HFF-Myc (cell line): ENCODE data around the gene CCL7.

ENCODE experiments used
- DNase-seq: peaks from one replicate; pipeline ENCODE4 v3.0.0-alpha.2; 2011; ENCODE audit warnings: low read depth; ENCODE audit errors: extremely low read depth
- H3K4me3 ChIP-seq: replicated peaks from 2 replicates; pipeline ENCODE4 v1.5.1; 2011; ENCODE audit warnings: low read depth, mild to moderate bottlenecking, control low read depth, low read length
- TF ChIP-seq, protein P1 (sequence below): IDR thresholded peaks from 2 replicates; pipeline ENCODE4 v1.5.1; 2012; ENCODE audit warnings: mild to moderate bottlenecking, low read depth, low read length, control low read depth; ENCODE audit errors: missing control alignments

Gene CCL7

GRCh38 chr17:34246446-34246845 is 23.6 kb upstream of the CCL7 start:
- TF ChIP-seq, protein P1, sequence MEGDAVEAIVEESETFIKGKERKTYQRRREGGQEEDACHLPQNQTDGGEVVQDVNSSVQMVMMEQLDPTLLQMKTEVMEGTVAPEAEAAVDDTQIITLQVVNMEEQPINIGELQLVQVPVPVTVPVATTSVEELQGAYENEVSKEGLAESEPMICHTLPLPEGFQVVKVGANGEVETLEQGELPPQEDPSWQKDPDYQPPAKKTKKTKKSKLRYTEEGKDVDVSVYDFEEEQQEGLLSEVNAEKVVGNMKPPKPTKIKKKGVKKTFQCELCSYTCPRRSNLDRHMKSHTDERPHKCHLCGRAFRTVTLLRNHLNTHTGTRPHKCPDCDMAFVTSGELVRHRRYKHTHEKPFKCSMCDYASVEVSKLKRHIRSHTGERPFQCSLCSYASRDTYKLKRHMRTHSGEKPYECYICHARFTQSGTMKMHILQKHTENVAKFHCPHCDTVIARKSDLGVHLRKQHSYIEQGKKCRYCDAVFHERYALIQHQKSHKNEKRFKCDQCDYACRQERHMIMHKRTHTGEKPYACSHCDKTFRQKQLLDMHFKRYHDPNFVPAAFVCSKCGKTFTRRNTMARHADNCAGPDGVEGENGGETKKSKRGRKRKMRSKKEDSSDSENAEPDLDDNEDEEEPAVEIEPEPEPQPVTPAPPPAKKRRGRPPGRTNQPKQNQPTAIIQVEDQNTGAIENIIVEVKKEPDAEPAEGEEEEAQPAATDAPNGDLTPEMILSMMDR, result no peak
- no peak overlapping the region for H3K4me3 ChIP-seq
- no peak for DNase-seq

GRCh38 chr17:34246881-34247280 is 23.1 kb upstream of the CCL7 start:
- H3K4me3 ChIP-seq, result no peak overlapping the region
- DNase-seq, result no peak
- TF ChIP-seq, protein P1, result no peak

DNA sequence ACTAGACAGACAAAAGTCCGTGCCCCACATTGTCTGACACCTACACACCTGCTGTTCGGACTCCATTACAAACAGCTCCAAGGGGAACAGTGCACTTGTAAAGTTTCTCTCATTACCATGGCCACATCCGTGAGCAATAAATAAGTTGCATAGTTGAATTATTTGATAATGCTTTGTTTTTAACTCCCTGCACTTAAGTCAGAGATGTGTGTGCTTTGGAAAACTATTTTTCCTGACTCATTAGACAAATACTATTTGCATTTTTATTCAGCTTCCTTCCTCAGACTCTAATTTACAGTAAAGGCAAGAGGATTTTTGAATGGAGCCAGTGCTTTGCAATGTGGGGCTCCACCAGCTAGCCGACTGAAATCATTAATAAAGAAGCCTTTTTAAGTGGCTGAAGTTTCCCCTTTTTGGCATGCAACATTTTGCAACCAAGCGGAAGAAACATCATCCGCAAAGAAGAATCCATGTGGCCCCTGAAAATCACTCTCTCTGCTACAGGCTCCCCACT is 21.5 kb upstream of the CCL7 start:
- no peak for DNase-seq
- no peak overlapping the region for H3K4me3 ChIP-seq
- TF ChIP-seq, protein P1, result no peak

DNA sequence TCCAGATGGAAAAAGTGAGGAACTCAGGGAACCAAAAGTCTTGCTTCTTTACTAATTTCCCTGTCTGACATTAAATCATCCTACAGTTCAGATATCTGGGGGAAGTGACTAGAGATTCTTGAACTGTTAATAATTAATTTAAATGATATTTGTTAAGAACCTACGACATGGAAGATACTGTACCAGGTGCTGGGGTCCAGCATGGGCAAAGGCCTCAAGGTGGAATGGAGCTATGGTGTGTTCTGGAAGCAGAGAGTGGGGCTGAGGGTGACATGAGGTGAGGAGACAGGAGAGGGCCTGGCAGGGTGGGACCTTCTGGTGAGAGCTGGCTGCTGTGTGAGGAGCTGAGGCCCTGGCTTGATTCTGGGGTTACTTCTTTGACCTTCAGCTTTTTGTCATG is 21.0 kb upstream of the CCL7 start:
- no peak for DNase-seq
- TF ChIP-seq, protein P1, result no peak

DNA sequence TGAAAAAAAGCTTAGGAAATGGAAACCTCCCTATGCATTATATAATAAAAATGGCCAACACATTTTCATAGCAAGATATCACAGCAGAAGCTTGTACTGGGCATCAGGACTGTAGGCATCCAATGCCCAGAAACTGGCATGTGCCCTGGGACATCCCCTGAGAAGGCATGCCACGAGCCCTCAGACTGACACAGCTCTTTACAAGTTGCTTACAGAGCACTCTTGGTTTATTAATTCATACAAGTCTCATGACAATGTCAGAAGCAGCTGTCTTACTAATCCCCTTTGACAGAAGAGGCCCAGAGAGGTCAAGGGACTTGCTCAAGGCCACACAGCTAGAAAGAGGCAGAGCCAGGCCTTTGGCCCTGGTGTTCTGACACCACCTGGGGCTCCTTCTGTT is 20.5 kb upstream of the CCL7 start:
- TF ChIP-seq, protein P1, result no peak
- H3K4me3 ChIP-seq, result no peak overlapping the region
- DNase-seq, result no peak

More for the DNA sequence above, 21.0 kb upstream of the CCL7 start:
- H3K4me3 ChIP-seq, result no peak overlapping the region

GRCh38 chr17:34251186-34251585 is 18.8 kb upstream of the CCL7 start:
- DNase-seq, result no peak
- H3K4me3 ChIP-seq, result no peak overlapping the region
- TF ChIP-seq, protein P1, result no peak

GRCh38 chr17:34252095-34252443 is 18.0 kb upstream of the CCL7 start:
- no peak overlapping the region for H3K4me3 ChIP-seq
- TF ChIP-seq, protein P1, result no peak
- DNase-seq, result no peak
